Mesodermal cell (in vitro differentiated cells): Measurements from ENCODE around the gene CEBPB.

ENCODE experiments used
- H3K27ac ChIP-seq: 2 replicates; pipeline ENCODE4 v1.7.0; 2013; ENCODE audit warnings: mild to moderate bottlenecking, low read depth, low read length, moderate library complexity; ENCODE audit not compliant: severe bottlenecking
- H3K36me3 ChIP-seq: 2 replicates; pipeline ENCODE4 v1.7.1; 2013; ENCODE audit warnings: mild to moderate bottlenecking, low read length, moderate library complexity; ENCODE audit not compliant: control insufficient read depth, insufficient read depth
- H3K4me1 ChIP-seq: one replicate; pipeline ENCODE4 v1.7.1; 2013; ENCODE audit warnings: mild to moderate bottlenecking, low read length; ENCODE audit not compliant: insufficient read depth, control insufficient read depth, poor library complexity, severe bottlenecking
- H3K4me3 ChIP-seq: 2 replicates; pipeline ENCODE4 v1.7.0; 2013; ENCODE audit warnings: low read length, control low read depth, mild to moderate bottlenecking; ENCODE audit not compliant: insufficient read depth, poor library complexity, severe bottlenecking; ENCODE audit errors: extremely low read depth
- H3K9me3 ChIP-seq: 2 replicates; pipeline ENCODE4 v1.7.1; 2013; ENCODE audit warnings: mild to moderate bottlenecking, low read length, moderate library complexity; ENCODE audit not compliant: control insufficient read depth
- WGBS, 2 experiments: methylation state at CpG; one replicate each; pipeline ENCODE4 v1.1.5; 2013; ENCODE audit warnings: missing lambda C conversion rate in 2 of 2; ENCODE audit not compliant: insufficient coverage in 2 of 2; 5-methylcytosine and 5-hydroxymethylcytosine counted together

The CEBPB gene

GRCh38 chr20:50215926-50216325 is 25.3 kb downstream of the CEBPB start:
- peaks cover 7% of the 10 kb centered on the region for H3K4me1 ChIP-seq
- no peaks in the 10 kb centered on the region for H3K36me3 ChIP-seq
- WGBS, 2 experiments = 96% methylated on average over 3 to 4 of the region's 9 CpGs
- H3K27ac ChIP-seq = no peak overlapping the region
- no peak overlapping the region for H3K4me3 ChIP-seq
- no peaks in the 10 kb centered on the region for H3K9me3 ChIP-seq

DNA sequence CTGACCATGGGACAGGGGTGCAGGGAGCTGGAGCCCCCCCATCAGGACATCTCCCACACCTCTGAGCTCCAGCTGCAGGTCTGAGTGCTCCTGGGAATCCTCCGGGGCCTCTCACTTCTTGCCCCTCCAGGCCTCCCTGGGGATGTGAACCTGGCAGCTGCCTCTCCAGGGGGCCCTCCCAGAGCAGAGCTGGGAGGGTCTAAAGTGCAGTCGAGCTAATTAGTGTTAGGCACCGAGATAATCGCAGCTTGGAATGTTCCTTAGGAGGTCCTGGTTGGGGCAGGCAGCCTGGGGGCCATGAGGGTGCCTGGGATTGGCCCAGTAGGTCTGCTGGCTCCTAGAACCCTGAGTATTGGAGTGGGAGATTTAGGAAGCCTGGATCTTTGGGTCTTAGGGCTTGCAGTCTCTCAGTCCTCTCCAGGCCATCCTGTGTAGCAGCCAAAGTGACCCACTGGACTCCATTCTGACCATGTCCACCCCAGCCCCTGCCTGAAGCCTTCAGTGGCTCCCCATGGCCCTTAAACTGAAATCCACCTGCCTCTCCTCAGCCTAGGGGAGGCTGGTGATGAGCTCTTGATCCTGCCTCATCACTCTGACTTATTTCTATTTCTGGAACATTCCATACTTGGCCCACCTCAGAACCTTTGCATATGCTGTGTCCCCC is 26.0 kb downstream of the CEBPB start:
- 49 to 60% methylated on average over 1 to 4 of the region's 4 CpGs for WGBS, 2 experiments

GRCh38 chr20:50217207-50217949 is 26.7 kb downstream of the CEBPB start:
- no peaks in the 10 kb centered on the region for H3K9me3 ChIP-seq
- H3K4me1 ChIP-seq = peaks cover 10% of the 10 kb centered on the region
- no peaks in the 10 kb centered on the region for H3K36me3 ChIP-seq
- H3K27ac ChIP-seq = no peak overlapping the region
- WGBS, 2 experiments = 93 to 94% methylated on average over 13 to 14 of the region's 14 CpGs
- no peak overlapping the region for H3K4me3 ChIP-seq

More for the DNA sequence above, 26.0 kb downstream of the CEBPB start:
- H3K36me3 ChIP-seq = no peaks in the 10 kb centered on the region
- no peak overlapping the region for H3K4me3 ChIP-seq
- no peak overlapping the region for H3K27ac ChIP-seq
- peaks cover 9% of the 10 kb centered on the region for H3K4me1 ChIP-seq
- no peaks in the 10 kb centered on the region for H3K9me3 ChIP-seq

DNA sequence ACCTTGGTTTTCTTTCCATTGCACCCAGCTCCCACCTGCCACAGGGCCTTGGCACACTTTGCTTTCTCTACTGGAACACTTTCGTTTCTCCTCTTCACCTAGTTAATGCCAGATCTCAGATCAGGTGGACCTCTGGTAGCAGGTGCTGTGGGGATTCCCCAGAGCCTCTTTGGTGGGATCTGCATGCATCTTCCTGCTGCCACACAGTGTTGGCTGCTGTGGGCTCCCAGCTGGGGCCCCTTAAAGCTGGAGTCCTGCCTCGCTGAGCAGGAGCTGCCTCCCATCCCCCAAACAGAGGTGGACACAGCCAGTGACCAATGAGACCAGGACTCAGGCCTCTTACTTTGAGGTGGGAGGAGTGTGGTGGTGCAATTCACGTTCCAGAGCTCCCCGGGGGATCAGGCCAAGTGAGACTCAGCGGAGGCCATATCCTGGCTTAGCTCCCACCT is 28.4 kb downstream of the CEBPB start:
- Histone ChIP-seq H3K4me3 (no peak overlapping the region), H3K9me3 (no peaks in the 10 kb centered on the region)

GRCh38 chr20:50219600-50219999 is 29.0 kb downstream of the CEBPB start:
- H3K27ac ChIP-seq = no peak overlapping the region
- 75% methylated on average over 4 of the region's 4 CpGs for WGBS, 2 experiments
- H3K4me3 ChIP-seq = no peak overlapping the region
- H3K4me1 ChIP-seq = peaks cover 13% of the 10 kb centered on the region
- H3K9me3 ChIP-seq = no peaks in the 10 kb centered on the region
- no peaks in the 10 kb centered on the region for H3K36me3 ChIP-seq

More for the DNA sequence above, 28.4 kb downstream of the CEBPB start:
- H3K4me1 ChIP-seq = peaks cover 10% of the 10 kb centered on the region
- no peak overlapping the region for H3K27ac ChIP-seq
- H3K36me3 ChIP-seq = no peaks in the 10 kb centered on the region
- 62 to 100% methylated on average over 2 to 4 of the region's 5 CpGs for WGBS, 2 experiments

GRCh38 chr20:50220093-50220893 is 29.7 kb downstream of the CEBPB start:
- no peaks in the 10 kb centered on the region for H3K9me3 ChIP-seq
- 89 to 92% methylated on average over 7 to 8 of the region's 11 CpGs for WGBS, 2 experiments
- no peaks in the 10 kb centered on the region for H3K36me3 ChIP-seq
- H3K4me1 ChIP-seq = peaks cover 14% of the 10 kb centered on the region
- H3K27ac ChIP-seq = no peak overlapping the region
- H3K4me3 ChIP-seq = no peak overlapping the region

- no peak overlapping the region for H3K4me3 ChIP-seq
- H3K27ac ChIP-seq = no peak overlapping the region
- H3K4me1 ChIP-seq = peaks cover 14% of the 10 kb centered on the region
- 100% methylated on average over 4 to 5 of the region's 13 CpGs for WGBS, 2 experiments
- H3K9me3 ChIP-seq = no peaks in the 10 kb centered on the region
- H3K36me3 ChIP-seq = no peaks in the 10 kb centered on the region
Measured at GRCh38 chr20:50220894-50221365, 30.3 kb downstream of the CEBPB start.

DNA sequence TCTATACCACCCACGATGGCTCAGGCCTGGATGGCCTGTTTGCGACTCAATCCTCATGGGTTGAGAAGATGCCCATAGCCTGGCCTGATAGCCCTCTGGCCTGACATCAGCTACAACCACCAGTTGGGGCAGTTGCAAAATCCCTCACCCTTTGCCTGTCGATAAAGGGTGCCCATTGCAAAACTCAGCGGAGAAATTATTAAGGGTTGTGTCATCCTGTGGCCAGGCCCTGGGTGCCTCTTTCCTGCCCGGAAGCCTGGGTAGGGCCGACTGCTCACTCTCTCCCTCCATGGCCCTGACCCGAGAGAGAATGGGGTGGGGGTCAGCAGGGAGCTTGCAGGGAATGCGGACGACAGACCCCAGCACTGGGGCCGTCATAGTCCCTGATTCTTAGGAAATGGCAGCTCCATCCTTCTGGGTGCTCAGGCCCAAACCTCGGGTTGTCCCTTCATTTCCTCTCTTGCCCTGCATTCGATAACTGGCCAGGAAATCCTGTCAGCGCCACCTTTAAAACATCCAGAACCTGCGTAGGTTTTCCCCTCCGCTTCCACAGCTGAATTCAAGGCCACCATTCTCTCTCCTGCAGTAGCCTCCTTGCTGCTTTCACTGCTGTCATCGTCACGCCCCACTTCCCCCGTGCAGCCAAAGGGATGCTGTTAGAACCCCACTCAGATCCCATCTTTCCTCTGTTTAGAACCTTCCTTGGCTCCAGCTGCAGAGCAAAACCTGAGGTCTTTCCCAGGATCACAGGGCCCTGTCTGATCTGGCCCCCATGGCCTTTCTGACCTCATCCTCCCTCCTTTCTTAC is 31.1 kb downstream of the CEBPB start:
- Histone ChIP-seq H3K4me3 (no peak overlapping the region), H3K36me3 (no peaks in the 10 kb centered on the region), H3K4me1 (peaks cover 9% of the 10 kb centered on the region), H3K9me3 (no peaks in the 10 kb centered on the region), H3K27ac (no peak overlapping the region)
- 91 to 93% methylated on average over 17 of the region's 18 CpGs for WGBS, 2 experiments

DNA sequence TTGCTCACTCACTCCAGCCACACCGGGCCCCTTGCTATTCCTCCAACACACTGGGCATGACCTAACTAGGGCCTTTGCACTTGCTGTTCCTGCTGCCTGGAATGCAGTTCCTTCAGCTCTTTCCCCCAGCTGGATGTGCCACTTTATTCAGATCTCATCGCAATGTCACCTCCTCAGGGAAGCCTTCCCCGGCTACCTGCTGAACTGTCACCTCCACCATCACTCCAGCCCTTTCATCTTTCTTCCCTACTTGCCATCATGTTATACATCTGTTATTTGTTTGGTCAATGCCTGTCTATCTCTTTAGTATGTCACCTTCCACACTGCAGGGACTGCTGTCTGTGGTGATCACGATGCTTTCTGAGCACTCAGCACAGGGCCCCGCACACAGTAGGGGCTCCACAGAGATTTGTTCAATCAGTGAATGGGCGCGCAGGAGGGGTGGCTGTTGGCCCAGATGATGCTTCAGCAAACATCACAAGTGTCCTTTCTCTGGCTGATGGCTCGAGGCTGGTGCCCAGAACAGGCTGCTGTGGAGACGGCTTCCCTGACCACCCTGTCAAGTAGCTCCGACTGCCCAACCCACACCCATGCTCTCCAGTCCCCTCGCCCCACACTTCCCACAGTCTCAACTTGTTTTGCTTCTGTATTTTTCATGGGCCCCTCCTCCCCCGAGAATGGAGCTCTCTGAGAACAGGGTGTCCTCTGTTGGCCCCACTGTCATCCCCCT is 31.8 kb downstream of the CEBPB start:
- no peaks in the 10 kb centered on the region for H3K36me3 ChIP-seq
- no peak overlapping the region for H3K27ac ChIP-seq
- no peaks in the 10 kb centered on the region for H3K9me3 ChIP-seq
- WGBS, 2 experiments = 88 to 91% methylated on average over 11 to 12 of the region's 12 CpGs
- peaks cover 7% of the 10 kb centered on the region for H3K4me1 ChIP-seq
- H3K4me3 ChIP-seq = no peak overlapping the region
